Measurements from ENCODE around the gene ALAS1.

The ALAS1 gene

GRCh38 chr3:52222319-52223221, 24.6 kb downstream of the ALAS1 start:
- DNase-seq, result no peak

GRCh38 chr3:52223449-52224408, 25.8 kb downstream of the ALAS1 start:
- no peak for DNase-seq

- no peak for DNase-seq
Observed at GRCh38 chr3:52225452-52226228, 27.7 kb downstream of the ALAS1 start, which contains the start of gene TLR9. TLR9 (minus strand) TSS chr3:52225645; CDS start chr3:52225529, 116 bp downstream.

GRCh38 chr3:52226229-52226817, 28.4 kb downstream of the ALAS1 start:
- DNase-seq, result no peak

GRCh38 chr3:52227117-52227516, 29.2 kb downstream of the ALAS1 start:
- peak in 1 of 2 experiments; percentile 9 for DNase-seq

- no peak for DNase-seq
Observed at GRCh38 chr3:52227766-52228165, 29.8 kb downstream of the ALAS1 start.

GRCh38 chr3:52228266-52228665, 30.3 kb downstream of the ALAS1 start:
- no peak for DNase-seq

GRCh38 chr3:52228751-52229291, 30.9 kb downstream of the ALAS1 start:
- no peak for DNase-seq

GRCh38 chr3:52229656-52230055, 31.7 kb downstream of the ALAS1 start:
- no peak for DNase-seq

GRCh38 chr3:52230461-52230860, 32.5 kb downstream of the ALAS1 start:
- no peak for DNase-seq

- no peak for DNase-seq
Observed at GRCh38 chr3:52230889-52231499, 33.0 kb downstream of the ALAS1 start.

GRCh38 chr3:52231502-52232278, 33.7 kb downstream of the ALAS1 start:
- DNase-seq, result peak; percentile 18 to 39

GRCh38 chr3:52232279-52233107, 34.5 kb downstream of the ALAS1 start:
- no peak for DNase-seq

- no peak for DNase-seq
Observed at GRCh38 chr3:52233108-52233591, 35.2 kb downstream of the ALAS1 start.

GRCh38 chr3:52233968-52234367, 36.0 kb downstream of the ALAS1 start:
- DNase-seq, result no peak

- DNase-seq, result no peak
Observed at GRCh38 chr3:52234516-52235447, 36.8 kb downstream of the ALAS1 start.

GRCh38 chr3:52236424-52236886, 38.5 kb downstream of the ALAS1 start:
- no peak for DNase-seq

GRCh38 chr3:52237006-52237656, 39.2 kb downstream of the ALAS1 start:
- no peak for DNase-seq
